CD4-positive, alpha-beta T cell (primary cell): ENCODE measurements around the gene PLCXD1. TPM values are rescaled to one million over a fixed set of nuclear protein-coding genes. Genes with fewer than 3 reads are reported as not detected.

Experiments
- ATAC-seq: fragments of 200-7000 bp; cut with Tn5 transposase; one replicate; pipeline ENCODE4 v1.10.0; 2022; ENCODE audit warnings: mild to moderate bottlenecking; ENCODE audit not compliant: poor library complexity
- CTCF ChIA-PET: fragments of 350-600 bp; sonication (Branson Sonifier 250); formaldehyde crosslinking; loops from one replicate; lab custom pipeline; 2021; ENCODE audit warnings: antibody characterized with exemption, inconsistent platforms; lab: Charles Lee
- POLR2A ChIA-PET: fragments of 350-600 bp; sonication (Branson Sonifier 250); formaldehyde crosslinking; loops from one replicate; lab custom pipeline; 2021; ENCODE audit warnings: antibody characterized with exemption, inconsistent platforms; lab: Charles Lee
- DNase-seq, 14 experiments: peaks; one replicate each; pipeline ENCODE4 v3.0.0-alpha.2; 2013 to 2020; ENCODE audit warnings: mixed read lengths in 2 of 14
- H3K27ac ChIP-seq, 2 donors: one replicate each; pipeline versions ENCODE4 v1.5.1 to v1.7.0; 2013; ENCODE audit warnings: low read length in 2 of 2, low read depth in 1 of 2, mild to moderate bottlenecking in 1 of 2
- H3K27me3 ChIP-seq, 2 experiments: 1 replicate in 1 of 2; 2 replicates in 1 of 2; pipeline versions ENCODE4 v1.6.1 to v1.7.0; 2013; ENCODE audit warnings: low read length in 2 of 2, control low read depth in 1 of 2, mild to moderate bottlenecking in 1 of 2, moderate library complexity in 1 of 2; ENCODE audit not compliant: insufficient read depth in 2 of 2, control insufficient read depth in 1 of 2
- H3K36me3 ChIP-seq: one replicate; pipeline ENCODE4 v1.6.1; 2013; ENCODE audit warnings: low read length, control low read depth; ENCODE audit not compliant: insufficient read depth
- H3K4me1 ChIP-seq: one replicate; pipeline ENCODE4 v1.6.1; 2013; ENCODE audit warnings: low read length, control low read depth; ENCODE audit not compliant: insufficient read depth
- H3K4me3 ChIP-seq: one replicate; pipeline ENCODE4 v1.5.1; 2013; ENCODE audit warnings: mild to moderate bottlenecking, low read length, moderate library complexity
- H3K9me3 ChIP-seq, 2 experiments: 1 replicate in 1 of 2; 2 replicates in 1 of 2; pipeline versions ENCODE4 v1.6.1 to v1.7.0; 2013; ENCODE audit warnings: low read length in 2 of 2, mild to moderate bottlenecking in 2 of 2, control low read depth in 1 of 2, moderate library complexity in 1 of 2; ENCODE audit not compliant: control insufficient read depth in 1 of 2, insufficient read depth in 1 of 2
- H3K27ac Mint-ChIP-seq: one replicate; pipeline ENCODE4 v1.8.0; 2020; ENCODE audit warnings: mixed read lengths
- H3K27me3 Mint-ChIP-seq: one replicate; pipeline ENCODE4 v1.8.0; 2021; ENCODE audit warnings: mixed read lengths
- H3K36me3 Mint-ChIP-seq: one replicate; pipeline ENCODE4 v1.8.0; 2021; ENCODE audit warnings: low read depth, mixed read lengths
- H3K4me1 Mint-ChIP-seq: one replicate; pipeline ENCODE4 v1.8.0; 2021; ENCODE audit warnings: low read depth, mixed read lengths
- H3K4me3 Mint-ChIP-seq: one replicate; pipeline ENCODE4 v1.8.0; 2020; ENCODE audit warnings: mild to moderate bottlenecking, mixed read lengths
- H3K9me3 Mint-ChIP-seq: one replicate; pipeline ENCODE4 v1.8.0; 2020; ENCODE audit warnings: mixed read lengths
- intact Hi-C, 2 experiments: fragments of 100-400 bp; cut with DNase I in 1 of 2; cut with micrococcal nuclease in 1 of 2; formaldehyde crosslinking; loops; one replicate each; pipeline versions ENCODE4 v1.15.1 to v1.9.0; 2023 to 2025; cut with DNase I, micrococcal nuclease
- total RNA-seq, 174 experiments: library from RNA in 2 of 174; stranded (reverse) in 2 of 174; gene quantifications; one replicate each; pipeline ENCODE4 v1.2.3 and lab custom pipeline; 2021 to 2026
- TF ChIP-seq, protein P1 (sequence below): fragments of 200-600 bp; IDR thresholded peaks from one replicate; pipeline ENCODE4 v1.8.0; 2022; ENCODE audit warnings: antibody characterized with exemption, mild to moderate bottlenecking

Gene PLCXD1
- total RNA-seq, 2 experiments from 2014 or later = 33.0 to 35.8 TPM

- no peak overlapping the region for H3K4me3 Mint-ChIP-seq
- no peaks in the 10 kb centered on the region for H3K4me1 Mint-ChIP-seq
- Histone ChIP-seq H3K4me3 (no peak overlapping the region), H3K4me1 (no peaks in the 10 kb centered on the region), H3K27ac (no peak overlapping the region), H3K27me3 (no peaks in the 10 kb centered on the region), H3K9me3 (peaks cover 0 to 35% of the 10 kb centered on the region in 2 experiments), H3K36me3 (peaks cover 12% of the 10 kb centered on the region)
- intact Hi-C loops = no loop called here
- TF ChIP-seq, protein P1, sequence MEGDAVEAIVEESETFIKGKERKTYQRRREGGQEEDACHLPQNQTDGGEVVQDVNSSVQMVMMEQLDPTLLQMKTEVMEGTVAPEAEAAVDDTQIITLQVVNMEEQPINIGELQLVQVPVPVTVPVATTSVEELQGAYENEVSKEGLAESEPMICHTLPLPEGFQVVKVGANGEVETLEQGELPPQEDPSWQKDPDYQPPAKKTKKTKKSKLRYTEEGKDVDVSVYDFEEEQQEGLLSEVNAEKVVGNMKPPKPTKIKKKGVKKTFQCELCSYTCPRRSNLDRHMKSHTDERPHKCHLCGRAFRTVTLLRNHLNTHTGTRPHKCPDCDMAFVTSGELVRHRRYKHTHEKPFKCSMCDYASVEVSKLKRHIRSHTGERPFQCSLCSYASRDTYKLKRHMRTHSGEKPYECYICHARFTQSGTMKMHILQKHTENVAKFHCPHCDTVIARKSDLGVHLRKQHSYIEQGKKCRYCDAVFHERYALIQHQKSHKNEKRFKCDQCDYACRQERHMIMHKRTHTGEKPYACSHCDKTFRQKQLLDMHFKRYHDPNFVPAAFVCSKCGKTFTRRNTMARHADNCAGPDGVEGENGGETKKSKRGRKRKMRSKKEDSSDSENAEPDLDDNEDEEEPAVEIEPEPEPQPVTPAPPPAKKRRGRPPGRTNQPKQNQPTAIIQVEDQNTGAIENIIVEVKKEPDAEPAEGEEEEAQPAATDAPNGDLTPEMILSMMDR = no peak
- no peaks in the 10 kb centered on the region for H3K27me3 Mint-ChIP-seq
- no peaks in the 10 kb centered on the region for H3K9me3 Mint-ChIP-seq
- H3K27ac Mint-ChIP-seq = no peak overlapping the region
- ATAC-seq (no peak), DNase-seq (no peak)
- peaks cover 12% of the 10 kb centered on the region for H3K36me3 Mint-ChIP-seq
- ChIA-PET CTCF (no interaction called here), POLR2A (no interaction called here)
Measured at GRCh38 chrX:346034-346813, 65.0 kb downstream of the PLCXD1 start.

- peaks cover 14% of the 10 kb centered on the region for H3K36me3 Mint-ChIP-seq
- Histone ChIP-seq H3K27ac (no peak overlapping the region), H3K36me3 (peaks cover 11% of the 10 kb centered on the region), H3K27me3 (no peaks in the 10 kb centered on the region), H3K4me3 (no peak overlapping the region), H3K4me1 (no peaks in the 10 kb centered on the region), H3K9me3 (peaks cover 0 to 30% of the 10 kb centered on the region in 2 experiments)
- H3K4me3 Mint-ChIP-seq = no peak overlapping the region
- TF ChIP-seq, protein P1 = no peak
- ChIA-PET POLR2A (no interaction called here), CTCF (no interaction called here)
- H3K27ac Mint-ChIP-seq = no peak overlapping the region
- DNase-seq (no peak), ATAC-seq (no peak)
- H3K27me3 Mint-ChIP-seq = no peaks in the 10 kb centered on the region
- intact Hi-C loops = no loop called here
- H3K4me1 Mint-ChIP-seq = no peaks in the 10 kb centered on the region
- no peaks in the 10 kb centered on the region for H3K9me3 Mint-ChIP-seq
Measured at GRCh38 chrX:347351-348117, 66.4 kb downstream of the PLCXD1 start.

GRCh38 chrX:348461-349117, 67.4 kb downstream of the PLCXD1 start:
- ATAC-seq (no peak), DNase-seq (no peak)
- no peaks in the 10 kb centered on the region for H3K9me3 Mint-ChIP-seq
- H3K4me1 ChIP-seq = no peaks in the 10 kb centered on the region
- peaks cover 12% of the 10 kb centered on the region for H3K36me3 ChIP-seq
- no peaks in the 10 kb centered on the region for H3K27me3 ChIP-seq
- H3K4me3 ChIP-seq = no peak overlapping the region
- ChIA-PET POLR2A (no interaction called here), CTCF (no interaction called here)
- TF ChIP-seq, protein P1 = no peak
- peaks cover 0 to 30% of the 10 kb centered on the region in 2 experiments for H3K9me3 ChIP-seq
- H3K27ac ChIP-seq = no peak overlapping the region
- no peaks in the 10 kb centered on the region for H3K4me1 Mint-ChIP-seq
- no peaks in the 10 kb centered on the region for H3K27me3 Mint-ChIP-seq
- no peak overlapping the region for H3K27ac Mint-ChIP-seq
- peaks cover 20% of the 10 kb centered on the region for H3K36me3 Mint-ChIP-seq
- intact Hi-C loops = no loop called here
- no peak overlapping the region for H3K4me3 Mint-ChIP-seq
